ENCODE results near the gene APP.
"Not testable (repeated sequence)": the region's sequence is repeated elsewhere in the genome, so short reads cannot be mapped to it uniquely, and the experiment has no call there.

The APP gene

GRCh38 chr21:26020510-26020909, 150.1 kb downstream of the APP start:
- DNase-seq (ENCODE audit: low read depth) = no peak

GRCh38 chr21:26020081-26020480, 150.5 kb downstream of the APP start:
- DNase-seq (ENCODE audit: low read depth) = no peak

GRCh38 chr21:26019236-26019635, 151.3 kb downstream of the APP start:
- no peak for DNase-seq (ENCODE audit: low read depth)

GRCh38 chr21:26013970-26014369, 156.6 kb downstream of the APP start:
- no peak for DNase-seq (ENCODE audit: low read depth)

GRCh38 chr21:26012482-26012881, 158.1 kb downstream of the APP start:
- not testable (repeated sequence) for DNase-seq (ENCODE audit: low read depth)

GRCh38 chr21:26011292-26011940, 159.2 kb downstream of the APP start:
- DNase-seq (ENCODE audit: low read depth) = no peak

- no peak for DNase-seq (ENCODE audit: low read depth)
These were observed 162.5 kb downstream of the APP start for GRCh38 chr21:26007951-26008498.

GRCh38 chr21:26005464-26005863, 165.1 kb downstream of the APP start:
- no peak for DNase-seq (ENCODE audit: low read depth)

GRCh38 chr21:26003404-26003803, 167.2 kb downstream of the APP start:
- DNase-seq (ENCODE audit: low read depth) = no peak

- no peak for DNase-seq (ENCODE audit: low read depth)
These were observed 169.2 kb downstream of the APP start for GRCh38 chr21:26001356-26001755.

GRCh38 chr21:25999921-26000582, 170.5 kb downstream of the APP start:
- no peak for DNase-seq (ENCODE audit: low read depth)

- no peak for DNase-seq (ENCODE audit: low read depth)
These were observed 172.6 kb downstream of the APP start for GRCh38 chr21:25997788-25998611.

GRCh38 chr21:25995278-25995677, 175.3 kb downstream of the APP start:
- DNase-seq (ENCODE audit: low read depth) = no peak

GRCh38 chr21:25994758-25995163, 175.8 kb downstream of the APP start:
- DNase-seq (ENCODE audit: low read depth) = no peak

- DNase-seq (ENCODE audit: low read depth) = no peak
These were observed 181.8 kb downstream of the APP start for GRCh38 chr21:25988738-25989137.

- DNase-seq (ENCODE audit: low read depth) = no peak
These were observed 183.0 kb downstream of the APP start for GRCh38 chr21:25987531-25987930.

GRCh38 chr21:25986928-25987327, 183.6 kb downstream of the APP start:
- no peak for DNase-seq (ENCODE audit: low read depth)

- no peak for DNase-seq (ENCODE audit: low read depth)
These were observed 184.6 kb downstream of the APP start for GRCh38 chr21:25985990-25986389.

- no peak for DNase-seq (ENCODE audit: low read depth)
These were observed 186.0 kb downstream of the APP start for GRCh38 chr21:25984538-25984937.

- no peak for DNase-seq (ENCODE audit: low read depth)
These were observed 186.8 kb downstream of the APP start for GRCh38 chr21:25983745-25984144.

GRCh38 chr21:25980710-25981109, 189.9 kb downstream of the APP start:
- no peak for DNase-seq (ENCODE audit: low read depth)

- DNase-seq (ENCODE audit: low read depth) = no peak
These were observed 190.5 kb downstream of the APP start for GRCh38 chr21:25979845-25980616.
